IMR-90 (cell line): ENCODE data around the gene NAXE. TPM values are rescaled to one million over a fixed set of nuclear protein-coding genes. Genes with fewer than 3 reads are reported as not detected.

Experiments used
- ATAC-seq: fragments of 200-7000 bp; cut with Tn5 transposase; 2 replicates; pipeline ENCODE4 v1.9.1; 2020; ENCODE audit warnings: low read depth, mild to moderate bottlenecking, moderate library complexity
- BruUV-seq: library from RNA; stranded (reverse); fragments of 400-500 nt; replicated peaks from 2 replicates; lab custom pipeline; 2021; lab: Mats Ljungman, UMichigan
- CTCF ChIA-PET: fragments of 300-600 bp; formaldehyde crosslinking; extraction: SDS; loops from one replicate; lab custom pipeline; 2021; ENCODE audit warnings: antibody characterized with exemption; lab: Yijun Ruan, JAX
- POLR2A ChIA-PET: fragments of 300-600 bp; sonication (Branson Sonifier 250); formaldehyde crosslinking; loops from one replicate; lab custom pipeline; 2022; ENCODE audit warnings: antibody characterized with exemption; ENCODE audit not compliant: unreplicated experiment; lab: Charles Lee
- DNase-seq: peaks from one replicate; pipeline ENCODE4 v3.0.0; 2013
- H2AFZ ChIP-seq: replicated peaks from 2 replicates; pipeline ENCODE3; 2013; ENCODE audit warnings: low read length, mild to moderate bottlenecking; ENCODE audit not compliant: poor library complexity
- H2AK5ac ChIP-seq: 2 replicates; pipeline ENCODE4 v1.6.1; 2013; ENCODE audit warnings: low read depth, low read length, inconsistent platforms
- H2AK9ac ChIP-seq: replicated peaks from 2 replicates; pipeline ENCODE3; 2013; ENCODE audit warnings: mild to moderate bottlenecking, low read depth, low read length, moderate library complexity; ENCODE audit not compliant: poor library complexity
- H2BK120ac ChIP-seq: 2 replicates; pipeline ENCODE4 v1.6.1; 2013; ENCODE audit warnings: low read depth, low read length, inconsistent platforms
- H2BK15ac ChIP-seq: 3 replicates; pipeline ENCODE4 v1.6.1; 2013; ENCODE audit warnings: low read depth, low read length, inconsistent platforms
- H2BK20ac ChIP-seq: 2 replicates; pipeline ENCODE4 v1.6.1; 2013; ENCODE audit warnings: low read depth, mild to moderate bottlenecking, inconsistent platforms, low read length, moderate library complexity
- H2BK5ac ChIP-seq: 2 replicates; pipeline ENCODE4 v1.6.1; 2013; ENCODE audit warnings: mild to moderate bottlenecking, low read depth, low read length, inconsistent platforms; ENCODE audit not compliant: poor library complexity, severe bottlenecking
- H3K14ac ChIP-seq: replicated peaks from 2 replicates; pipeline ENCODE4 v1.6.1; 2013; ENCODE audit warnings: low read depth, low read length, inconsistent platforms
- H3K18ac ChIP-seq: 2 replicates; pipeline ENCODE4 v1.6.1; 2013; ENCODE audit warnings: low read depth, low read length, control low read depth
- H3K23ac ChIP-seq: 2 replicates; pipeline ENCODE4 v1.6.1; 2013; ENCODE audit warnings: low read depth, low read length, inconsistent platforms
- H3K27ac ChIP-seq: 2 replicates; pipeline ENCODE4 v1.5.1; 2013; ENCODE audit warnings: mild to moderate bottlenecking, control low read depth, low read length; ENCODE audit not compliant: insufficient read depth
- H3K27me3 ChIP-seq: 2 replicates; pipeline ENCODE4 v1.6.1; 2013; ENCODE audit warnings: low read length; ENCODE audit not compliant: control insufficient read depth, insufficient read depth
- H3K36me3 ChIP-seq: 2 replicates; pipeline ENCODE4 v1.6.1; 2013; ENCODE audit warnings: low read length, mixed read lengths; ENCODE audit not compliant: control insufficient read depth, insufficient read depth
- H3K4ac ChIP-seq: 2 replicates; pipeline ENCODE4 v1.6.1; 2013; ENCODE audit warnings: low read depth, low read length, inconsistent platforms
- H3K4me1 ChIP-seq: 2 replicates; pipeline ENCODE4 v1.6.1; 2013; ENCODE audit warnings: low read length, mixed read lengths; ENCODE audit not compliant: control insufficient read depth, insufficient read depth
- H3K4me2 ChIP-seq: 2 replicates; pipeline ENCODE4 v1.6.1; 2013; ENCODE audit warnings: low read depth, mild to moderate bottlenecking, control low read depth, low read length, moderate library complexity
- H3K4me3 ChIP-seq: 2 replicates; pipeline ENCODE4 v1.5.1; 2013; ENCODE audit warnings: low read depth, mild to moderate bottlenecking, control low read depth, low read length, moderate library complexity; ENCODE audit not compliant: insufficient read depth
- H3K56ac ChIP-seq: 2 replicates; pipeline ENCODE4 v1.6.1; 2013; ENCODE audit warnings: low read length, inconsistent platforms; ENCODE audit not compliant: insufficient read depth; ENCODE audit errors: extremely low read depth
- H3K79me1 ChIP-seq, 2 experiments: 2 replicates each; pipeline ENCODE4 v1.6.1; 2013; ENCODE audit warnings: low read length in 2 of 2, inconsistent platforms in 1 of 2, low read depth in 1 of 2
- H3K9ac ChIP-seq: 2 replicates; pipeline ENCODE4 v1.6.1; 2013; ENCODE audit warnings: low read depth, low read length, control low read depth
- H3K9me1 ChIP-seq: 2 replicates; pipeline ENCODE4 v1.6.1; 2013; ENCODE audit warnings: low read length, inconsistent platforms; ENCODE audit not compliant: insufficient read depth
- H3K9me3 ChIP-seq: 2 replicates; pipeline ENCODE4 v1.6.1; 2013; ENCODE audit warnings: low read length; ENCODE audit not compliant: control insufficient read depth, insufficient read depth
- H4K20me1 ChIP-seq: 2 replicates; pipeline ENCODE4 v1.6.1; 2013; ENCODE audit warnings: low read length, inconsistent platforms; ENCODE audit not compliant: insufficient read depth
- H4K5ac ChIP-seq: 2 replicates; pipeline ENCODE4 v1.6.1; 2013; ENCODE audit warnings: mild to moderate bottlenecking, low read depth, low read length, control low read depth
- H4K8ac ChIP-seq, 2 experiments: 2 replicates each; pipeline ENCODE4 v1.6.1; 2013; ENCODE audit warnings: low read depth in 2 of 2, low read length in 2 of 2, control low read depth in 1 of 2, inconsistent platforms in 1 of 2
- H4K91ac ChIP-seq: 2 replicates; pipeline ENCODE4 v1.6.1; 2013; ENCODE audit warnings: low read depth, low read length, inconsistent platforms; ENCODE audit not compliant: insufficient read depth
- CHD1 ChIP-seq: IDR thresholded peaks from 2 replicates; pipeline ENCODE4 v1.6.1; 2012; ENCODE audit warnings: low read depth, low read length, improper control_type of control experiment
- CTCF ChIP-seq: conservative IDR thresholded peaks from 2 replicates; pipeline ENCODE4 v1.5.1; 2012; ENCODE audit warnings: mild to moderate bottlenecking, low read depth, low read length, improper control_type of control experiment
- ELK1 ChIP-seq: fragments of 150-350 bp; IDR thresholded peaks from 2 replicates; pipeline ENCODE4 v1.6.1; 2016; ENCODE audit warnings: low read depth, mild to moderate bottlenecking, low read length, moderate library complexity, borderline replicate concordance
- POLR2A ChIP-seq: IDR thresholded peaks from 2 replicates; pipeline ENCODE4 v1.6.1; 2012; ENCODE audit warnings: mild to moderate bottlenecking, low read depth, low read length
- RAD21 ChIP-seq: IDR thresholded peaks from 2 replicates; pipeline ENCODE4 v1.6.1; 2012; ENCODE audit warnings: low read length, improper control_type of control experiment
- SMC3 ChIP-seq: fragments of 150-350 bp; IDR thresholded peaks from 2 replicates; pipeline ENCODE4 v1.6.1; 2016; ENCODE audit warnings: low read depth, mild to moderate bottlenecking, antibody characterized with exemption, low read length, moderate library complexity
- USF2 ChIP-seq: fragments of 150-350 bp; IDR thresholded peaks from 2 replicates; pipeline ENCODE4 v1.6.1; 2017; ENCODE audit warnings: mild to moderate bottlenecking, antibody characterized with exemption, low read length, low read depth
- WGBS, 2 experiments: methylation state at CpG; one replicate each; pipeline versions ENCODE4 v1.1.5 to v1.1.7; 2013; ENCODE audit warnings: missing lambda C conversion rate in 2 of 2; ENCODE audit not compliant: insufficient read length in 1 of 2; ENCODE audit errors: extremely low coverage in 2 of 2; 5-methylcytosine and 5-hydroxymethylcytosine counted together
- dilution Hi-C: fragments of 300-500 bp; cut with HindIII; formaldehyde crosslinking; loops from one replicate; pipeline ENCODE4 v1.14.3; 2018; ENCODE audit warnings: low sequenced_read_pairs; ENCODE audit not compliant: unreplicated experiment
- in situ Hi-C: fragments of 300-500 bp; cut with MboI; formaldehyde crosslinking; loops from 3 replicates; pipeline ENCODE4 v1.14.3; 2019; ENCODE audit warnings: low sequenced_read_pairs, inconsistent platforms, mixed read lengths
- intact Hi-C: fragments of 100-400 bp; cut with micrococcal nuclease; formaldehyde crosslinking; loops from 2 replicates; pipeline ENCODE4 v1.10.0; 2022
- polyA plus RNA-seq, 3 experiments: library from polyadenylated mRNA; depleted of rRNA; stranded (reverse); fragments of >200 nt; gene quantifications; 2 replicates each; pipeline ENCODE4 v1.2.3, GENCODE V29; 2012; ENCODE audit warnings: low replicate concordance in 1 of 3
- total RNA-seq: library from RNA; depleted of rRNA; stranded (reverse); fragments of >200 nt; gene quantifications from 2 replicates; pipeline ENCODE4 v1.2.3, GENCODE V29; 2012

The NAXE gene
- total and polyA plus RNA-seq, 2 of the 4 experiments (the other 2 are of a cell fraction) = 61.0 to 74.2 TPM

- WGBS, 2 experiments = no CpG with 5 or more reads among the region's 2 CpGs
- H3K14ac ChIP-seq = no peak overlapping the region
- H4K20me1 ChIP-seq = peaks cover 7% of the 10 kb centered on the region
- H4K8ac ChIP-seq = no peak overlapping the region
- peaks cover 4% of the 10 kb centered on the region for H3K4me1 ChIP-seq
- H3K27ac ChIP-seq = no peak overlapping the region
- intact Hi-C loops (loop anchor here (1.0 kb wide), 1 partner anchor 30 kb away; no protein-coding TSS in a partner anchor), in situ Hi-C loops (no loop called here), dilution Hi-C loops (no loop called here)
- no peak overlapping the region for H3K23ac ChIP-seq
- CTCF ChIA-PET = interaction anchor here (0.5 to 1.9 kb wide), 6 partner anchors 15 to 288 kb away, joined by 3 to 14 read pairs (median 4); no protein-coding TSS in a partner anchor
- no peak overlapping the region for H2AK5ac ChIP-seq
- no peak overlapping the region for H4K91ac ChIP-seq
- H2AFZ ChIP-seq = no peak overlapping the region
- no peak overlapping the region for H3K4me3 ChIP-seq
- TF ChIP-seq SMC3 = peak; percentile 50
- peak; percentile 55; the same call in 1 of the 2 replicates for TF ChIP-seq USF2
- peak; percentile 66 for TF ChIP-seq CTCF
- peak; percentile 63 for TF ChIP-seq RAD21
- no peak for TF ChIP-seq POLR2A
- TF ChIP-seq CHD1 = no peak
- TF ChIP-seq ELK1 = no peak
- H2BK120ac ChIP-seq = no peak overlapping the region
- DNase-seq (peak; percentile 47), ATAC-seq (peak; percentile 49)
- H3K79me1 ChIP-seq = no peaks in the 10 kb centered on the region
- no peaks in the 10 kb centered on the region for H3K36me3 ChIP-seq
- H2AK9ac ChIP-seq = no peak overlapping the region
- no peak overlapping the region for H3K18ac ChIP-seq
- H3K9me1 ChIP-seq = no peaks in the 10 kb centered on the region
- H2BK20ac ChIP-seq = no peak overlapping the region
- no peak overlapping the region for H3K4ac ChIP-seq
- no peak overlapping the region for H3K9ac ChIP-seq
- no peak overlapping the region for H2BK5ac ChIP-seq
- peaks cover 58% of the 10 kb centered on the region for H3K27me3 ChIP-seq
- no peaks in the 10 kb centered on the region for H3K9me3 ChIP-seq
- BruUV-seq = no TSS peak
- no peak overlapping the region for H3K4me2 ChIP-seq
- POLR2A ChIA-PET = no interaction called here
- no peak overlapping the region for H2BK15ac ChIP-seq
- no peak overlapping the region for H3K56ac ChIP-seq
- H4K5ac ChIP-seq = no peak overlapping the region
Measured at GRCh38 chr1:156627313-156627880, 35.8 kb downstream of the NAXE start.
